Naive thymus-derived CD4-positive, alpha-beta T cell (primary cell): ENCODE results near the gene NAALADL2. TPM values are rescaled to one million over a fixed set of nuclear protein-coding genes. Genes with fewer than 3 reads are reported as not detected.

Experiments
- ATAC-seq: fragments of 150-1000 bp; cut with Tn5 transposase; 2 replicates; pipeline ENCODE4 v1.10.0; 2021; ENCODE audit warnings: mild to moderate bottlenecking, moderate library complexity
- CTCF ChIA-PET: fragments of 350-600 bp; sonication (Branson Sonifier 250); formaldehyde crosslinking; loops from one replicate; lab custom pipeline; 2021; ENCODE audit warnings: antibody characterized with exemption; lab: Charles Lee
- POLR2A ChIA-PET: fragments of 350-600 bp; sonication (Branson Sonifier 250); formaldehyde crosslinking; loops from one replicate; lab custom pipeline; 2021; ENCODE audit warnings: antibody characterized with exemption, inconsistent platforms; lab: Charles Lee
- DNase-seq, 9 donors: peaks; one replicate each; pipeline versions ENCODE4 v3.0.0 to v3.0.0-alpha.2; 2020 to 2022; ENCODE audit warnings: mixed read lengths in 1 of 9
- H3K27ac ChIP-seq: one replicate; pipeline ENCODE4 v1.7.0; 2013; ENCODE audit warnings: mild to moderate bottlenecking, low read depth, low read length, moderate library complexity
- H3K27me3 ChIP-seq, 2 donors: one replicate each; pipeline ENCODE4 v1.7.0; 2013; ENCODE audit warnings: low read length in 2 of 2, mild to moderate bottlenecking in 2 of 2, moderate library complexity in 2 of 2; ENCODE audit not compliant: control insufficient read depth in 2 of 2, insufficient read depth in 2 of 2
- H3K36me3 ChIP-seq, 3 experiments: 1 replicate in 2 of 3; 2 replicates in 1 of 3; pipeline ENCODE4 v1.7.0; 2013; ENCODE audit warnings: low read length in 3 of 3, mild to moderate bottlenecking in 3 of 3, moderate library complexity in 1 of 3; ENCODE audit not compliant: insufficient read depth in 3 of 3, control insufficient read depth in 2 of 3
- H3K4me1 ChIP-seq, 2 donors: one replicate each; pipeline ENCODE4 v1.7.0; 2013; ENCODE audit warnings: low read length in 2 of 2, mild to moderate bottlenecking in 2 of 2, moderate library complexity in 1 of 2; ENCODE audit not compliant: control insufficient read depth in 2 of 2, insufficient read depth in 2 of 2
- H3K4me3 ChIP-seq: 2 replicates; pipeline ENCODE4 v1.7.0; 2013; ENCODE audit warnings: mild to moderate bottlenecking, low read length
- H3K9me3 ChIP-seq, 3 experiments: 1 replicate in 2 of 3; 2 replicates in 1 of 3; pipeline ENCODE4 v1.7.0; 2013; ENCODE audit warnings: low read length in 3 of 3; ENCODE audit not compliant: control insufficient read depth in 2 of 3
- H3K27ac Mint-ChIP-seq, 9 donors: one replicate each; pipeline ENCODE4 v1.8.0; 2020 to 2022; ENCODE audit warnings: mixed read lengths in 9 of 9, mild to moderate bottlenecking in 8 of 9, moderate library complexity in 5 of 9, inconsistent platforms in 2 of 9
- H3K27me3 Mint-ChIP-seq, 5 donors: one replicate each; pipeline ENCODE4 v1.8.0; 2021 to 2022; ENCODE audit warnings: mixed read lengths in 5 of 5, mild to moderate bottlenecking in 1 of 5
- H3K36me3 Mint-ChIP-seq, 5 donors: one replicate each; pipeline ENCODE4 v1.8.0; 2020 to 2022; ENCODE audit warnings: mixed read lengths in 5 of 5, mild to moderate bottlenecking in 3 of 5, inconsistent platforms in 1 of 5
- H3K4me1 Mint-ChIP-seq, 7 donors: one replicate each; pipeline ENCODE4 v1.8.0; 2020 to 2022; ENCODE audit warnings: mixed read lengths in 7 of 7, mild to moderate bottlenecking in 3 of 7, inconsistent platforms in 1 of 7
- H3K4me3 Mint-ChIP-seq, 10 donors: one replicate each; pipeline ENCODE4 v1.8.0; 2020 to 2022; ENCODE audit warnings: mild to moderate bottlenecking in 10 of 10, mixed read lengths in 10 of 10, moderate library complexity in 6 of 10, inconsistent platforms in 2 of 10
- H3K9me3 Mint-ChIP-seq, 11 donors: one replicate each; pipeline ENCODE4 v1.8.0; 2020 to 2022; ENCODE audit warnings: mixed read lengths in 11 of 11, mild to moderate bottlenecking in 4 of 11, inconsistent platforms in 1 of 11, moderate library complexity in 1 of 11
- intact Hi-C, 2 donors: fragments of 100-400 bp; cut with micrococcal nuclease; formaldehyde crosslinking; loops; one replicate each; pipeline ENCODE4 v1.15.1; 2023
- polyA plus RNA-seq, 2 donors: library from polyadenylated mRNA; unstranded; fragments of 300-500 nt; fragmentation: Illumina TruSeq; gene quantifications; one replicate each; pipeline ENCODE4 v1.2.3, GENCODE V29; 2021
- total RNA-seq, 6 experiments: library from RNA in 5 of 6; stranded (reverse) in 5 of 6; gene quantifications; 1 replicate in 5 of 6; 2 replicates in 1 of 6; pipeline ENCODE4 v1.2.3 and lab custom pipeline; 2021 to 2026

NAALADL2 gene
- total and polyA plus RNA-seq, 7 experiments from 2014 or later, result 0.76 to 1.4 TPM; not detected in 5

DNA sequence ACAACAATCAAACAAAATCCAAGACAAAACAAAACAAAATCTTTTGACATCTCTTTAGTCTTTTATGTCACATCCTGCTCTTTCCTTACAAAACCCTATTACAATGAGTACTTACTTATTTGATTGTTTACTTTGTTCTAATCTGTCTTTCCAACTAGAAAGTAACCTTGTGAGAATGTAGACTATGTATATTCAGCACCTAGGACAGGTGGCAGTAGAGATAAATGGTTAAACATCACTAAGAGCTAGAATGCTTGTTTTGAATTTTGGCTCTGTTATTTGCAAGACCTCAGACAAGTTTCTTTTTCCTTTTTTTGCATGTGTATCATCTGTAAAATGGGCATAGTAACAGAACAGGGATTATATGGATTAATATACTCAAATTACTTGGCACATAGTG lies 33.1 kb upstream of the NAALADL2 start:
- ATAC-seq (no peak), DNase-seq (no peak)
- ChIA-PET POLR2A (no interaction called here), CTCF (no interaction called here)
- peaks cover 0 to 8% (median 4%) of the 10 kb centered on the region in 11 donors for H3K9me3 Mint-ChIP-seq
- Histone ChIP-seq H3K36me3 (no peaks in the 10 kb centered on the region), H3K27ac (no peak overlapping the region), H3K27me3 (no peaks in the 10 kb centered on the region), H3K4me3 (no peak overlapping the region), H3K4me1 (no peaks in the 10 kb centered on the region), H3K9me3 (no peaks in the 10 kb centered on the region)
- no peaks in the 10 kb centered on the region for H3K27me3 Mint-ChIP-seq
- H3K4me1 Mint-ChIP-seq, result no peaks in the 10 kb centered on the region
- H3K27ac Mint-ChIP-seq, result no peak overlapping the region
- intact Hi-C loops, result no loop called here
- H3K36me3 Mint-ChIP-seq, result peaks cover 0 to 4% (median 0%) of the 10 kb centered on the region in 5 donors
- no peak overlapping the region for H3K4me3 Mint-ChIP-seq

DNA sequence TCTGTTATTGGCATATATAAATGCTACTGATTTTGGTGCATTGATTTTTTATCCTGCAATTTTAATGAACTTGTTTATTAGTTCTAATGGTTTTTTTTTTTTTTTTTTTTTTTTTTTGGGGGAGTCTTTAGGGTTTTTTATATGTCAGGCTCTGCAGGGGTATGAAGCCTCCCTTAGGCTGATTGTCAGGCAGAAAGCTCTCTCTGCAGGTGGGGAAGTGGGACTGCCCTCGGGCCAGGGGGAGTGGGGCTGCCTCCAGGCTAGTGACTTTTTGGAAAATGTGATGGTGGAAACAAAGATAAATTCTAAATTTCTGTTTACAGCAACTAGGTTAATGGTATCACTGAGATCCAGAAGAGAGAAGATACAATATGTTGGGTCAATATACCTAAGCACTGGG lies 14.4 kb upstream of the NAALADL2 start:
- H3K4me3 Mint-ChIP-seq, result no peak overlapping the region
- no peak overlapping the region for H3K27ac Mint-ChIP-seq

DNA sequence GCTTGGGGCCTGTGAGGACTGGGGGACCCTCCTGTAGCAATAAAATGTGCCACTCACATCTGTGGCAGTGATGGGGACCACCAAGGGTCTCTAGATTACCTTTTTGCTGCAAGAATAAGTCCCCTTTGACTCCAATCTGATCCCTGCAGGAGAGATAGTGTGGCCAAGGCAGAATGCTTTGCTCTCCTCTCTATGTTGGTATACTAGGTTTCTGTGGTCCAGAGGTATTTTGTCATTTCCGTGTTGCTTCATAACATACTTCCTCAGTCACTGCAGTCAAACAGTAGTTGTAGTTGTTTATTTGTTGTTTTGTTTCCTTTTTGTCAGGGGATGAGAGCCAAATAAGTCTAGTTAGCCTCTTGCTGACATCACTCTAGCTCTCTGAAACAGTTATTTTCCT lies 13.1 kb upstream of the NAALADL2 start:
- Mint-ChIP-seq H3K36me3 (no peaks in the 10 kb centered on the region), H3K27ac (no peak overlapping the region), H3K4me1 (no peaks in the 10 kb centered on the region), H3K4me3 (no peak overlapping the region), H3K27me3 (no peaks in the 10 kb centered on the region), H3K9me3 (peaks cover 0 to 22% (median 6%) of the 10 kb centered on the region in 11 donors)
- H3K4me3 ChIP-seq, result no peak overlapping the region
- H3K36me3 ChIP-seq, result no peaks in the 10 kb centered on the region
- no peak overlapping the region for H3K27ac ChIP-seq
- H3K4me1 ChIP-seq, result no peaks in the 10 kb centered on the region
- H3K27me3 ChIP-seq, result no peaks in the 10 kb centered on the region
- ChIA-PET CTCF (no interaction called here), POLR2A (no interaction called here)
- no peak for DNase-seq
- H3K9me3 ChIP-seq, result no peaks in the 10 kb centered on the region
- ATAC-seq, result no peak
- intact Hi-C loops, result no loop called here

More for the DNA sequence above, 14.4 kb upstream of the NAALADL2 start:
- ATAC-seq (no peak), DNase-seq (no peak)
- no peaks in the 10 kb centered on the region for H3K4me1 ChIP-seq
- POLR2A ChIA-PET, result no interaction called here
- H3K36me3 ChIP-seq, result no peaks in the 10 kb centered on the region
- CTCF ChIA-PET, result no interaction called here
- Mint-ChIP-seq H3K9me3 (peaks cover 0 to 14% (median 6%) of the 10 kb centered on the region in 11 donors), H3K36me3 (no peaks in the 10 kb centered on the region), H3K27me3 (no peaks in the 10 kb centered on the region), H3K4me1 (no peaks in the 10 kb centered on the region)
- intact Hi-C loops, result no loop called here
- H3K9me3 ChIP-seq, result no peaks in the 10 kb centered on the region
- H3K27ac ChIP-seq, result no peak overlapping the region
- no peaks in the 10 kb centered on the region for H3K27me3 ChIP-seq
- H3K4me3 ChIP-seq, result no peak overlapping the region

DNA sequence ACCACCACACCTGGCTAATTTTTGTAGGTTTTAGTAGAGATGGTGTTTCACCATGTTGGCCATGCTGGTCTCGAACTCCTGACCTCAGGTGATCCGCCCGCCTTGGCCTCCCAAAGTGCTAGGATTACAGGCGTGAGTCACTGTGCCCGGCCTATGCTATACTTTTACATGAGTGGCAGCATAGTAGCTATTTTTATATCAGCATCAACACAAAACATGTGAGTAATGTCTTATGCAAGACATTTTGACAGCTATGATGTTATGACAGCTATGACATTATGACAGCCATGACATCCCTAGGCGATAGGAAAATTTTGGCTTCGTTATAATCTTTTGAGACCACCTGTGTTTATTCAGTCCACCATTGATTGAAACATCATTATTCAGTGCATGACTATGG lies 4.1 kb upstream of the NAALADL2 start:
- no peaks in the 10 kb centered on the region for H3K27me3 Mint-ChIP-seq
- CTCF ChIA-PET, result no interaction called here
- DNase-seq (no peak), ATAC-seq (no peak)
- no peak overlapping the region for H3K4me3 Mint-ChIP-seq
- Histone ChIP-seq H3K36me3 (no peaks in the 10 kb centered on the region), H3K27me3 (no peaks in the 10 kb centered on the region), H3K9me3 (no peaks in the 10 kb centered on the region), H3K27ac (no peak overlapping the region), H3K4me1 (no peaks in the 10 kb centered on the region), H3K4me3 (no peak overlapping the region)
- H3K36me3 Mint-ChIP-seq, result no peaks in the 10 kb centered on the region
- H3K27ac Mint-ChIP-seq, result no peak overlapping the region
- POLR2A ChIA-PET, result no interaction called here
- peaks cover 0 to 22% (median 6%) of the 10 kb centered on the region in 11 donors for H3K9me3 Mint-ChIP-seq
- intact Hi-C loops, result no loop called here
- H3K4me1 Mint-ChIP-seq, result no peaks in the 10 kb centered on the region

DNA sequence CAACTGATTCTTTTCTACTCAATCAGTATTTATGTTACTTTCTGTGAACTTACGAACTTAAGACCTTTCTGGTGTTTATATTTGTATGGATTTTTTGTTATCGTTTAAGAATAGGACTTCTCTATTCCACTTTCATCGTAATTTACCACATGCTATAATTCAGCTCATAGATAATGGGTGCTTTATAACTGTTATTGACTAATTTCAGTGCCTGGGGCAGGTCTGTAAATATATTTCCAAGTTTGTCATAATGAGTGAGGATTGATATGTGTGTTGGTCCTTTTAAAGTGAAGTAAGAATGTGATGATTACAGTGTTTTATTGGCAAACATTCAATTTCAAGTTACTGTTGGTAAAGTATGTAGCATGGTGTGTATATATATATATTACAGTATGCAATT lies 1.8 kb upstream of the NAALADL2 start:
- Histone ChIP-seq H3K4me1 (no peaks in the 10 kb centered on the region), H3K4me3 (no peak overlapping the region), H3K27me3 (no peaks in the 10 kb centered on the region), H3K27ac (no peak overlapping the region), H3K36me3 (no peaks in the 10 kb centered on the region), H3K9me3 (no peaks in the 10 kb centered on the region)
- CTCF ChIA-PET, result no interaction called here
- POLR2A ChIA-PET, result no interaction called here
- no peaks in the 10 kb centered on the region for H3K36me3 Mint-ChIP-seq
- intact Hi-C loops, result no loop called here
- H3K9me3 Mint-ChIP-seq, result peaks cover 0 to 15% (median 3%) of the 10 kb centered on the region in 11 donors
- ATAC-seq, result no peak
- no peak overlapping the region for H3K4me3 Mint-ChIP-seq
- no peaks in the 10 kb centered on the region for H3K27me3 Mint-ChIP-seq
- no peak overlapping the region for H3K27ac Mint-ChIP-seq
- no peak for DNase-seq
- H3K4me1 Mint-ChIP-seq, result no peaks in the 10 kb centered on the region

DNA sequence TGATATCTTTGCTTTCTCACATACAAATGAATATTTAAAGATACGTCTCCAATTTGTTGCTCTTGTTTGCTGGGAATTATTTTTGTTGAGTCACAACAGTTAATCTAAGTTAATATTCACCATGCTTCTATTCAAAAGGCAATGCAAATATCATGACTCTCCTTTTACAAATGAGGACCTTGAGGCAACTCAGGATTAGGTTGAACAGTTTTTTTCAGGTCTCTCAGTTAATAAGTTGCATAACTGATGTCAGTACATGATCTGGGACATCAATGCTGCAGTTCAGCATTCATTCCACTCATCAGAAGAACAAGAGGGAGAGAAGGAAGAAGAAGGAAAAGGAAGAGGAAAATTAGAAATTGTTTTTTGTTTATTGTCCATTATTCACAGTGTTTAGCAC lies 781 bp upstream of the NAALADL2 start:
- CTCF ChIA-PET, result no interaction called here
- ATAC-seq (no peak), DNase-seq (no peak)
- POLR2A ChIA-PET, result no interaction called here
- Mint-ChIP-seq H3K4me1 (no peaks in the 10 kb centered on the region), H3K9me3 (peaks cover 0 to 15% (median 3%) of the 10 kb centered on the region in 11 donors), H3K27me3 (no peaks in the 10 kb centered on the region), H3K27ac (no peak overlapping the region), H3K36me3 (no peaks in the 10 kb centered on the region), H3K4me3 (no peak overlapping the region)
- Histone ChIP-seq H3K4me3 (no peak overlapping the region), H3K36me3 (no peaks in the 10 kb centered on the region), H3K4me1 (no peaks in the 10 kb centered on the region), H3K27me3 (no peaks in the 10 kb centered on the region), H3K9me3 (no peaks in the 10 kb centered on the region), H3K27ac (no peak overlapping the region)
- intact Hi-C loops, result no loop called here

DNA sequence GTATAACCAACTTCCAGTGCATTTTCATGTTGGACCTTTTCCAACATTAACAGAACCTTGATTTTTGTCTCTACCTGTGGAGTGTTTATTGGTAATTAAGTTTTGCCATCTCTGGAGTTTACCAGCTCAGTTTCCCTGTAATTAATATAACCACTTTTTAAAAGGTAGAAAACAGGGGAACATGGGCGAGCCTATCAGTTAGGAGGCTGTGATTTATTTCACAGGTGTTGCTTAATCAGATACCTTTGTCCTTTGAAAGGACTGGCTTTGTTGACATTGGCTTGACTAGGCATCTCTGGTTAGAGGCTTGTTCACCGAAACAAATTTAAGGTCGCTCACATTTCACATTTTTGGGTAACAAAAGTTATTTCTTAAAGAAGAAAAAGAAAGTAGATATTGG lies 622 bp downstream of the NAALADL2 start:
- Mint-ChIP-seq H3K4me3 (no peak overlapping the region), H3K4me1 (no peaks in the 10 kb centered on the region), H3K27ac (no peak overlapping the region), H3K36me3 (no peaks in the 10 kb centered on the region), H3K27me3 (no peaks in the 10 kb centered on the region), H3K9me3 (peaks cover 0 to 10% (median 0%) of the 10 kb centered on the region in 11 donors)
- H3K36me3 ChIP-seq, result no peaks in the 10 kb centered on the region
- ChIA-PET CTCF (no interaction called here), POLR2A (no interaction called here)
- DNase-seq, result no peak
- no peak overlapping the region for H3K27ac ChIP-seq
- H3K4me3 ChIP-seq, result no peak overlapping the region
- no peaks in the 10 kb centered on the region for H3K9me3 ChIP-seq
- intact Hi-C loops, result no loop called here
- no peaks in the 10 kb centered on the region for H3K27me3 ChIP-seq
- ATAC-seq, result no peak
- H3K4me1 ChIP-seq, result no peaks in the 10 kb centered on the region
